ENCODE data around the gene PPP4C.

Gene PPP4C

GRCh38 chr16:30063893-30064728 is 11.7 kb upstream of the PPP4C start:
- peaks cover 52% of the 10 kb centered on the region for H3K79me2 ChIP-seq (ENCODE audit: low read length)
- H4K20me1 ChIP-seq (ENCODE audit: insufficient read depth, low read length), result peaks cover 30% of the 10 kb centered on the region
- TF ChIP-seq CTCF (IDR thresholded peaks at IDR 0.05; ENCODE audit: low read depth, low read length) (peak; percentile 62), EZH2phosphoT487 (IDR thresholded peaks at IDR 0.05; ENCODE audit: low read depth) (no peak)
- peak overlapping the region; percentile 92 for H3K9ac ChIP-seq (ENCODE audit: low read length)
- H3K4me2 ChIP-seq (ENCODE audit: low read length), result peak overlapping the region; percentile 86
- peak overlapping the region; percentile 94 for H3K4me3 ChIP-seq (ENCODE audit: low read length)
- H3K9me3 ChIP-seq (ENCODE audit: insufficient read depth, low read length), result no peaks in the 10 kb centered on the region
- peaks cover 18% of the 10 kb centered on the region for H3K4me1 ChIP-seq (ENCODE audit: low read length)
- H2AFZ ChIP-seq (ENCODE audit: low read depth, low read length), result peak overlapping the region; percentile 43; the same call in 1 of the 2 replicates
- peak overlapping the region; percentile 92 for H3K27ac ChIP-seq (ENCODE audit: low read length)
- H3K36me3 ChIP-seq (replicated peaks; ENCODE audit: low read depth, low read length), result peaks cover 32% of the 10 kb centered on the region
- H3K27me3 ChIP-seq (ENCODE audit: low read depth, low read length), result no peaks in the 10 kb centered on the region

- peaks cover 36% of the 10 kb centered on the region for H4K20me1 ChIP-seq (ENCODE audit: insufficient read depth, low read length)
- no peak for TF ChIP-seq CTCF (IDR thresholded peaks at IDR 0.05; ENCODE audit: low read depth, low read length)
- TF ChIP-seq EZH2phosphoT487 (IDR thresholded peaks at IDR 0.05; ENCODE audit: low read depth), result no peak
Observed at GRCh38 chr16:30064729-30065101, 11.1 kb upstream of the PPP4C start.

GRCh38 chr16:30065102-30065942 is 10.5 kb upstream of the PPP4C start, which contains the start of gene ALDOA:
Gene ALDOA, plus strand, starts transcription at chr16:30065760. Its CDS starts 1,138 bp downstream, at chr16:30066898.
- Histone ChIP-seq H3K9me3 (ENCODE audit: insufficient read depth, low read length) (no peaks in the 10 kb centered on the region), H3K27ac (ENCODE audit: low read length) (peak within 1 kb of the TSS; percentile 92), H3K36me3 (replicated peaks; ENCODE audit: low read depth, low read length) (peaks cover 44% of the 10 kb centered on the region), H3K79me2 (ENCODE audit: low read length) (peaks cover 63% of the 10 kb centered on the region), H3K4me2 (ENCODE audit: low read length) (peak within 1 kb of the TSS; percentile 88), H2AFZ (ENCODE audit: low read depth, low read length) (no peak within 1 kb of the TSS; the same call in 1 of the 2 replicates), H3K9ac (ENCODE audit: low read length) (peak within 1 kb of the TSS; percentile 92), H3K4me1 (ENCODE audit: low read length) (peaks cover 18% of the 10 kb centered on the region), H3K27me3 (ENCODE audit: low read depth, low read length) (no peaks in the 10 kb centered on the region), H4K20me1 (ENCODE audit: insufficient read depth, low read length) (peaks cover 42% of the 10 kb centered on the region), H3K4me3 (ENCODE audit: low read length) (peak within 1 kb of the TSS; percentile 94)
- no peak for TF ChIP-seq CTCF (IDR thresholded peaks at IDR 0.05; ENCODE audit: low read depth, low read length)
- TF ChIP-seq EZH2phosphoT487 (IDR thresholded peaks at IDR 0.05; ENCODE audit: low read depth), result no peak

More at GRCh38 chr16:30064729-30065101, 11.1 kb upstream of the PPP4C start:
- peaks cover 58% of the 10 kb centered on the region for H3K79me2 ChIP-seq (ENCODE audit: low read length)
- peak overlapping the region; percentile 86 for H3K4me2 ChIP-seq (ENCODE audit: low read length)
- H3K4me1 ChIP-seq (ENCODE audit: low read length), result peaks cover 18% of the 10 kb centered on the region
- peak overlapping the region; percentile 94 for H3K4me3 ChIP-seq (ENCODE audit: low read length)
- peak overlapping the region; percentile 92 for H3K27ac ChIP-seq (ENCODE audit: low read length)
- no peaks in the 10 kb centered on the region for H3K27me3 ChIP-seq (ENCODE audit: low read depth, low read length)
- H3K36me3 ChIP-seq (replicated peaks; ENCODE audit: low read depth, low read length), result peaks cover 38% of the 10 kb centered on the region
- peak overlapping the region; percentile 92 for H3K9ac ChIP-seq (ENCODE audit: low read length)
- H3K9me3 ChIP-seq (ENCODE audit: insufficient read depth, low read length), result no peaks in the 10 kb centered on the region
- no peak overlapping the region for H2AFZ ChIP-seq (ENCODE audit: low read depth, low read length)
